WTC11 (cell line): Measurements from ENCODE around the gene SYNPO. TPM values are rescaled to one million over a fixed set of nuclear protein-coding genes. Genes with fewer than 3 reads are reported as not detected.

Experiments
- ATAC-seq: fragments of 200-7000 bp; cut with Tn5 transposase; 2 replicates; pipeline ENCODE4 v1.10.0; 2021; ENCODE audit warnings: mild to moderate bottlenecking, moderate library complexity
- CTCF ChIA-PET: fragments of 300-600 bp; sonication (Branson Sonifier 250); formaldehyde crosslinking; loops from one replicate; lab custom pipeline; 2021; ENCODE audit warnings: antibody characterized with exemption; lab: Charles Lee
- POLR2A ChIA-PET: fragments of 350-600 bp; sonication (Branson Sonifier 250); formaldehyde crosslinking; loops from one replicate; lab custom pipeline; 2021; ENCODE audit warnings: antibody characterized with exemption; lab: Charles Lee
- DNase-seq: peaks from one replicate; pipeline ENCODE4 v3.0.0; 2021; ENCODE audit warnings: low spot score
- H3K27ac Mint-ChIP-seq: 2 replicates; pipeline ENCODE4 v1.8.0; 2021; ENCODE audit warnings: mixed read lengths
- H3K27me3 Mint-ChIP-seq: 2 replicates; pipeline ENCODE4 v1.8.0; 2021; ENCODE audit warnings: low read depth, mild to moderate bottlenecking, moderate library complexity, mixed read lengths
- H3K36me3 Mint-ChIP-seq: 2 replicates; pipeline ENCODE4 v1.8.0; 2021; ENCODE audit warnings: mixed read lengths
- H3K4me1 Mint-ChIP-seq: 2 replicates; pipeline ENCODE4 v1.8.0; 2022; ENCODE audit warnings: mixed read lengths
- H3K4me3 Mint-ChIP-seq: 2 replicates; pipeline ENCODE4 v1.8.0; 2021; ENCODE audit warnings: mild to moderate bottlenecking, moderate library complexity, mixed read lengths
- H3K9me3 Mint-ChIP-seq: 2 replicates; pipeline ENCODE4 v1.8.0; 2021; ENCODE audit warnings: mixed read lengths
- ATF6 ChIP-seq: sonication (generic); formaldehyde crosslinking; IDR thresholded peaks from 2 replicates; pipeline ENCODE4 v1.8.1; 2023; ENCODE audit warnings: mild to moderate bottlenecking, missing genetic modification reagents
- CDX4 ChIP-seq: fragments of 250-450 bp; sonication (Bioruptor Pico); IDR thresholded peaks from 2 replicates; pipeline ENCODE4 v1.9.0; 2021; ENCODE audit warnings: moderate library complexity, mild to moderate bottlenecking, inconsistent platforms, borderline replicate concordance
- ERG ChIP-seq: fragments of 250-450 bp; sonication (Bioruptor Pico); IDR thresholded peaks from 2 replicates; pipeline ENCODE4 v1.8.0; 2021; ENCODE audit warnings: mild to moderate bottlenecking
- FOXP4 ChIP-seq: sonication (generic); formaldehyde crosslinking; IDR thresholded peaks from 2 replicates; pipeline ENCODE4 v1.8.0; 2022; ENCODE audit warnings: mild to moderate bottlenecking, missing genetic modification reagents
- GABPB1 ChIP-seq: sonication (generic); formaldehyde crosslinking; IDR thresholded peaks from 2 replicates; pipeline ENCODE4 v1.8.1; 2023; ENCODE audit warnings: mild to moderate bottlenecking, missing genetic modification reagents
- IRF2 ChIP-seq: sonication (generic); formaldehyde crosslinking; IDR thresholded peaks from 2 replicates; pipeline ENCODE4 v1.8.0; 2022; ENCODE audit warnings: low read depth, missing genetic modification reagents, borderline replicate concordance
- JUN ChIP-seq: sonication (generic); formaldehyde crosslinking; IDR thresholded peaks from 2 replicates; pipeline ENCODE4 v1.8.0; 2023; ENCODE audit warnings: mild to moderate bottlenecking, missing genetic modification reagents
- KAT7 ChIP-seq: sonication (generic); formaldehyde crosslinking; IDR thresholded peaks from 2 replicates; pipeline ENCODE4 v1.8.1; 2023; ENCODE audit warnings: missing genetic modification reagents, mild to moderate bottlenecking, borderline replicate concordance
- NR1H2 ChIP-seq: sonication (generic); formaldehyde crosslinking; IDR thresholded peaks from 2 replicates; pipeline ENCODE4 v1.9.0; 2021; ENCODE audit warnings: mild to moderate bottlenecking, moderate library complexity, missing genetic modification reagents
- OVOL2 ChIP-seq: fragments of 250-450 bp; sonication (Bioruptor Pico); IDR thresholded peaks from 2 replicates; pipeline ENCODE4 v1.9.0; 2021; ENCODE audit warnings: mild to moderate bottlenecking, borderline replicate concordance
- PREB ChIP-seq: sonication (generic); formaldehyde crosslinking; IDR thresholded peaks from 2 replicates; pipeline ENCODE4 v1.8.1; 2022; ENCODE audit warnings: mild to moderate bottlenecking, missing genetic modification reagents, moderate library complexity, borderline replicate concordance
- SMAD3 ChIP-seq: sonication (generic); formaldehyde crosslinking; IDR thresholded peaks from 2 replicates; pipeline ENCODE4 v1.8.0; 2022; ENCODE audit warnings: missing genetic modification reagents, mild to moderate bottlenecking, borderline replicate concordance
- SOX15 ChIP-seq: fragments of 250-450 bp; sonication (Bioruptor Pico); IDR thresholded peaks from 2 replicates; pipeline ENCODE4 v1.9.0; 2021; ENCODE audit warnings: mild to moderate bottlenecking
- TEAD4 ChIP-seq: sonication (generic); formaldehyde crosslinking; IDR thresholded peaks from 2 replicates; pipeline ENCODE4 v1.8.0; 2022; ENCODE audit warnings: mild to moderate bottlenecking, missing genetic modification reagents
- USF1 ChIP-seq: sonication (generic); formaldehyde crosslinking; IDR thresholded peaks from 2 replicates; pipeline ENCODE4 v1.8.0; 2022; ENCODE audit warnings: mild to moderate bottlenecking, missing genetic modification reagents
- ZMAT4 ChIP-seq: fragments of 250-450 bp; sonication (Bioruptor Pico); IDR thresholded peaks from 2 replicates; pipeline ENCODE4 v1.9.0; 2021; ENCODE audit warnings: mild to moderate bottlenecking
- ZNF281 ChIP-seq: sonication (generic); formaldehyde crosslinking; IDR thresholded peaks from 2 replicates; pipeline ENCODE4 v1.8.0; 2023; ENCODE audit warnings: mild to moderate bottlenecking, missing genetic modification reagents
- ZNF317 ChIP-seq: sonication (generic); formaldehyde crosslinking; IDR thresholded peaks from 2 replicates; pipeline ENCODE4 v1.8.1; 2023; ENCODE audit warnings: low read depth, mild to moderate bottlenecking, moderate library complexity, missing genetic modification reagents, borderline replicate concordance
- ZNF396 ChIP-seq: fragments of 250-450 bp; sonication (Bioruptor Pico); IDR thresholded peaks from 2 replicates; pipeline ENCODE4 v1.8.0; 2021; ENCODE audit warnings: mild to moderate bottlenecking, moderate library complexity, borderline replicate concordance
- total RNA-seq: library from RNA; stranded (reverse); gene quantifications from 3 replicates; pipeline ENCODE4 v1.2.3, GENCODE V29; 2021

SYNPO gene
- total RNA-seq, 1 experiment from 2014 or later = 2.1 TPM

- no peak for TF ChIP-seq ATF6 (CRISPR knock-in tag)
- TF ChIP-seq ZNF281 = 0 out of 2 replicates have a peak, but pooled peaks have one; percentile 11
- TF ChIP-seq, all 79 proteins: peak for 19
Measured at GRCh38 chr5:150671509-150672236, 31.2 kb downstream of the SYNPO start (continued).

- H3K4me3 Mint-ChIP-seq = peak overlapping the region; percentile 84
- POLR2A ChIA-PET = interaction anchor here (0.5 to 4.3 kb wide), 7 partner anchors 8 to 143 kb away, joined by 3 to 26 read pairs (median 3); partner anchors contain the start of genes MYOZ3 and RBM22
- H3K9me3 Mint-ChIP-seq = peaks cover 3% of the 10 kb centered on the region; the same call in 1 of the 2 replicates
- peak overlapping the region; percentile 96 for H3K27ac Mint-ChIP-seq
- CTCF ChIA-PET = interaction anchor here (0.7 to 4.2 kb wide), 13 partner anchors 9 to 262 kb away, joined by 3 to 31 read pairs (median 4); partner anchors contain the start of genes DCTN4, MYOZ3, RBM22 and SMIM3
- H3K36me3 Mint-ChIP-seq = peaks cover 6% of the 10 kb centered on the region
- DNase-seq (peak; percentile 85), ATAC-seq (peak; percentile 73)
- peaks cover 31% of the 10 kb centered on the region for H3K4me1 Mint-ChIP-seq
- no peaks in the 10 kb centered on the region for H3K27me3 Mint-ChIP-seq
- TF ChIP-seq PREB = no peak
- no peak for TF ChIP-seq FOXP4 (CRISPR knock-in tag)
- TF ChIP-seq CDX4 (CRISPR knock-in tag) = no peak
- TF ChIP-seq ZMAT4 (CRISPR knock-in tag) = no peak
- no peak for TF ChIP-seq ERG (CRISPR knock-in tag)
- no peak for TF ChIP-seq IRF2 (CRISPR knock-in tag)
- peak; percentile 23; the same call in 1 of the 2 replicates for TF ChIP-seq SMAD3 (CRISPR knock-in tag)
- no peak for TF ChIP-seq OVOL2 (CRISPR knock-in tag)
- no peak for TF ChIP-seq JUN
- TF ChIP-seq SOX15 (CRISPR knock-in tag) = no peak
- no peak for TF ChIP-seq TEAD4 (CRISPR knock-in tag)
- no peak for TF ChIP-seq ZNF396 (CRISPR knock-in tag)
- TF ChIP-seq USF1 (CRISPR knock-in tag) = no peak
- no peak for TF ChIP-seq ZNF317
- 0 out of 2 replicates have a peak, but pooled peaks have one; percentile 21 for TF ChIP-seq KAT7 (CRISPR knock-in tag)
- TF ChIP-seq GABPB1 (CRISPR knock-in tag) = no peak
- no peak for TF ChIP-seq NR1H2 (CRISPR knock-in tag)
Measured at GRCh38 chr5:150672237-150672883, 31.9 kb downstream of the SYNPO start.
